Measurements from ENCODE around the gene PGPEP1.

The PGPEP1 gene

GRCh38 chr19:18418483-18419194 lies 78.2 kb downstream of the PGPEP1 start:
- Histone ChIP-seq H3K36me3 (ENCODE audit: insufficient read depth, low read depth, low read length) (no peaks in the 10 kb centered on the region), H3K9me3 (ENCODE audit: insufficient read depth, low read depth, low read length) (no peaks in the 10 kb centered on the region), H3K27ac (ENCODE audit: low read length) (no peak overlapping the region), H3K27me3 (ENCODE audit: insufficient read depth, low read length) (peaks cover 53% of the 10 kb centered on the region), H3K4me3 (ENCODE audit: low read length) (peak overlapping the region; percentile 55; the same call in 1 of the 2 replicates), H3K9ac (ENCODE audit: low read depth, low read length) (no peak overlapping the region), H3K4me1 (ENCODE audit: insufficient read depth, low read length) (peaks cover 15% of the 10 kb centered on the region)

- H3K9ac ChIP-seq (ENCODE audit: low read depth, low read length): no peak within 1 kb of the TSS
- peak within 1 kb of the TSS; percentile 55; the same call in 1 of the 2 replicates for H3K4me3 ChIP-seq (ENCODE audit: low read length)
- H3K36me3 ChIP-seq (ENCODE audit: insufficient read depth, low read depth, low read length): no peaks in the 10 kb centered on the region
- peaks cover 53% of the 10 kb centered on the region for H3K27me3 ChIP-seq (ENCODE audit: insufficient read depth, low read length)
- H3K9me3 ChIP-seq (ENCODE audit: insufficient read depth, low read depth, low read length): no peaks in the 10 kb centered on the region
- H3K4me1 ChIP-seq (ENCODE audit: insufficient read depth, low read length): peaks cover 20% of the 10 kb centered on the region
- H3K27ac ChIP-seq (ENCODE audit: low read length): no peak within 1 kb of the TSS
These were observed 78.8 kb downstream of the PGPEP1 start, which contains the start of gene SSBP4 for GRCh38 chr19:18419195-18419698. Gene SSBP4, plus strand, starts transcription at chr19:18419398. Its CDS starts 251 bp downstream, at chr19:18419649.

Measured in iPS-20b (cell line).